ENCODE measurements around the gene FAM3C. TPM values are rescaled to one million over a fixed set of nuclear protein-coding genes. Genes with fewer than 3 reads are reported as not detected.
A peak's percentile ranks its signal among the peaks of the same experiment; 100 is the strongest.

FAM3C gene
- total RNA-seq, 6 experiments from 2014 or later: 54.8 to 85.0 (median 76.6) TPM

DNA sequence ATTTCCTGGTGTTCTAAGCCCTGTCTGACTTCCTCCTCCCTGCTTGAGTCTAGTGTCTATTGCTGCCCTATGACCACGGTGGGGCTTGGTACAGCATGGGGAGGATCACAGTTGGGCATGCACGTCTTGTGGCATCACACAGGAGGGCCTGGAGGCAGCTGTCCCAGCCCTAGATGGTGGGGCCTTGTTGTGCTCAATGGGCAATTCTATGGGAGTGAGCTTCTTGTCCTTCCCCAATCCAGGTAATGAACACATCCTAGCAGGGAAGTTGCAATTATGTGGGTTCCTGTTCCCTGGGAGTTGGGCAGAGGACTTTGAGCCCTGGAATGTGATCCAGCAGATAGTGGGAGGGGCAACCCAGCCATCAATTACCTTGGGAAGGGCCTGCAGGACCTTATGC lies 10.8 kb upstream of the FAM3C start:
- Mint-ChIP-seq H3K4me1 (ENCODE audit: low read depth) (peaks cover 4% of the 10 kb centered on the region), H3K9me3 (no peaks in the 10 kb centered on the region), H3K36me3 (ENCODE audit: low read depth) (no peaks in the 10 kb centered on the region), H3K4me3 (no peak overlapping the region), H3K27ac (no peak overlapping the region), H3K27me3 (ENCODE audit: insufficient read depth) (peaks cover 5% of the 10 kb centered on the region; the same call in 1 of the 2 replicates)
- TF ChIP-seq, protein P1, sequence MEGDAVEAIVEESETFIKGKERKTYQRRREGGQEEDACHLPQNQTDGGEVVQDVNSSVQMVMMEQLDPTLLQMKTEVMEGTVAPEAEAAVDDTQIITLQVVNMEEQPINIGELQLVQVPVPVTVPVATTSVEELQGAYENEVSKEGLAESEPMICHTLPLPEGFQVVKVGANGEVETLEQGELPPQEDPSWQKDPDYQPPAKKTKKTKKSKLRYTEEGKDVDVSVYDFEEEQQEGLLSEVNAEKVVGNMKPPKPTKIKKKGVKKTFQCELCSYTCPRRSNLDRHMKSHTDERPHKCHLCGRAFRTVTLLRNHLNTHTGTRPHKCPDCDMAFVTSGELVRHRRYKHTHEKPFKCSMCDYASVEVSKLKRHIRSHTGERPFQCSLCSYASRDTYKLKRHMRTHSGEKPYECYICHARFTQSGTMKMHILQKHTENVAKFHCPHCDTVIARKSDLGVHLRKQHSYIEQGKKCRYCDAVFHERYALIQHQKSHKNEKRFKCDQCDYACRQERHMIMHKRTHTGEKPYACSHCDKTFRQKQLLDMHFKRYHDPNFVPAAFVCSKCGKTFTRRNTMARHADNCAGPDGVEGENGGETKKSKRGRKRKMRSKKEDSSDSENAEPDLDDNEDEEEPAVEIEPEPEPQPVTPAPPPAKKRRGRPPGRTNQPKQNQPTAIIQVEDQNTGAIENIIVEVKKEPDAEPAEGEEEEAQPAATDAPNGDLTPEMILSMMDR (IDR thresholded peaks at IDR 0.05): no peak
- no peak for DNase-seq

DNA sequence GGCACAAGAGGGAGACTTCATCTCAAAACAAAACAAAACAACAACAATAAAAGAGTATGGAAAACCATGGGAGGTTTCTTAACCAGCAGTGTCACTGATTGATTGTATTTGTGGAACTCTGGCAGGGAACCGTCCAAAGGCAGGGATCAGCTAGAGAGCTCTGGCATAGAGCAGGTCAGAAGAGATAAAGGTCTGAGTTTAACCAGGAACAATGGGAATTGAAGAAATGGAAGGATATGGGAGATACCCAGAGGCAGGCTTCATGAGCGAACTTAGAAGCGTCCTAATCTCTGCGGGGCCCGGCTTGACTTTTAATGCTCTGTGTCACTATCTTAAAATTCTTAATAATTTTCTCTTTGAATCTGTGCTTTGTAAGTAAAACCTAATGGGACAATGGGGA lies 10.4 kb upstream of the FAM3C start:
- peaks cover 3% of the 10 kb centered on the region; the same call in 1 of the 2 replicates for H3K27me3 Mint-ChIP-seq (ENCODE audit: insufficient read depth)
- no peak overlapping the region for H3K27ac Mint-ChIP-seq
- H3K36me3 Mint-ChIP-seq (ENCODE audit: low read depth): no peaks in the 10 kb centered on the region
- no peaks in the 10 kb centered on the region for H3K9me3 Mint-ChIP-seq
- peaks cover 9% of the 10 kb centered on the region for H3K4me1 Mint-ChIP-seq (ENCODE audit: low read depth)
- no peak overlapping the region for H3K4me3 Mint-ChIP-seq
- TF ChIP-seq, protein P1 (IDR thresholded peaks at IDR 0.05): no peak
- no peak for DNase-seq

DNA sequence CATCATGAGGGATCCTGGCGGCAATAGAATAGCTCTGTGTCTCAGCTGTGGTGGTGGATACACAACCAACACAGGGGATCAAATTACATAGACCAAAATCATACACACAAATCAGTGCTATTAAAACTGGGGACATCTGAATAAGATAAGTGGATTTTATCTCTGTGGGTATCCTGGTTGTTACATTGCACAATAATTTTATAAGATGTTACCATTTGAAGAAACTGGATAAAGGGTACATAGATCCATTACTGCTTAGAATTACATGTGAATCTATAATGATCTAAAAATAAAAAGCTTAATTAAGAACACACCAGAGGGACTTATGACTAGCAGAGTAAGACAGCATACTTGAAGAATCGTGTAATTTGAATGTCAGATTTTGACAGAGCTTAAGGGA lies 8.2 kb upstream of the FAM3C start:
- Mint-ChIP-seq H3K9me3 (no peaks in the 10 kb centered on the region), H3K4me1 (ENCODE audit: low read depth) (peaks cover 11% of the 10 kb centered on the region), H3K27ac (no peak overlapping the region), H3K36me3 (ENCODE audit: low read depth) (no peaks in the 10 kb centered on the region), H3K27me3 (ENCODE audit: insufficient read depth) (peaks cover 3% of the 10 kb centered on the region; the same call in 1 of the 2 replicates), H3K4me3 (no peak overlapping the region)
- no peak for DNase-seq
- TF ChIP-seq, protein P1 (IDR thresholded peaks at IDR 0.05): no peak

DNA sequence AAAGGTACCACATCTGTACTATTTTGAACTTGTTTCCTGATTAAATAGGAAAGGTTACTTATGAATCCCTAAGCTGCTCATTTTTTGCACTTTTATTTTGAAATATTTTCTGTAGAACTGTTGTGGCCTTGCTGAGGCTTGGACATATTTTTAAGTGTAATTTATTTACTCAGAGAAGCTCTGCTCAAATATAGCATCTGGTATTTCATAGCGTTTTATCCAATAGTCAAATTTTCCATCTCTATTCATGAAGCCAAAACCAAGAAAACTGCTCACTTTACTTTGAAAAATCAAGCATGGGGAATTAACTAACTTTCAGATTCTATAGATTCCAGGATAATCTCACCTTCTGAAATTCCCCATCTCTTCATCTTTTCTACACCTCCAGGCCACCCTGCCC lies 6.6 kb upstream of the FAM3C start:
- no peak overlapping the region for H3K4me3 Mint-ChIP-seq
- peaks cover 11% of the 10 kb centered on the region for H3K4me1 Mint-ChIP-seq (ENCODE audit: low read depth)
- no peaks in the 10 kb centered on the region for H3K36me3 Mint-ChIP-seq (ENCODE audit: low read depth)
- no peaks in the 10 kb centered on the region for H3K9me3 Mint-ChIP-seq
- no peak overlapping the region for H3K27ac Mint-ChIP-seq
- peaks cover under 1% of the 10 kb centered on the region; the same call in 1 of the 2 replicates for H3K27me3 Mint-ChIP-seq (ENCODE audit: insufficient read depth)
- TF ChIP-seq, protein P1 (IDR thresholded peaks at IDR 0.05): no peak
- no peak for DNase-seq

DNA sequence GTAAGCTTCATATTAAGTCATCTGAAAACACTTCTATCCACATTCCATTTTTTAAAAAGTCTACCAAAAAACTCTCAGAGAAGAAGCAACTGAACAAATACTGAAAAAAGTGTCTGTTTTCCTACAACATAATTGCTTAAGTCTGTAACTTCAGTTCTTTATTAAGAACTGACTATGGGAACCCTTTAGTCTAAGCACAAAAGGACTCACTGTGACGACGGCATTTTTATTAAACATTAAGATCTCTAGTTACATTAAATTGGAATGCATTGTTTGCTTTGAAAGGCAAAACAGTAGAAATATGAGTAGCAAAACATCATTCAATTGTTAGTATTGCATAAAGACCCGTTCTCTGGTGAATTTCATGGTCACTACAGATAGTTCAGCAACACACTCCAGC lies 5.8 kb upstream of the FAM3C start:
- no peak overlapping the region; the same call in 1 of the 2 replicates for H3K27ac Mint-ChIP-seq
- H3K27me3 Mint-ChIP-seq (ENCODE audit: insufficient read depth): no peaks in the 10 kb centered on the region
- H3K4me3 Mint-ChIP-seq: no peak overlapping the region
- TF ChIP-seq, protein P1 (IDR thresholded peaks at IDR 0.05): no peak
- no peaks in the 10 kb centered on the region for H3K9me3 Mint-ChIP-seq
- H3K36me3 Mint-ChIP-seq (ENCODE audit: low read depth): no peaks in the 10 kb centered on the region
- DNase-seq: peak; percentile 3
- H3K4me1 Mint-ChIP-seq (ENCODE audit: low read depth): peaks cover 11% of the 10 kb centered on the region

DNA sequence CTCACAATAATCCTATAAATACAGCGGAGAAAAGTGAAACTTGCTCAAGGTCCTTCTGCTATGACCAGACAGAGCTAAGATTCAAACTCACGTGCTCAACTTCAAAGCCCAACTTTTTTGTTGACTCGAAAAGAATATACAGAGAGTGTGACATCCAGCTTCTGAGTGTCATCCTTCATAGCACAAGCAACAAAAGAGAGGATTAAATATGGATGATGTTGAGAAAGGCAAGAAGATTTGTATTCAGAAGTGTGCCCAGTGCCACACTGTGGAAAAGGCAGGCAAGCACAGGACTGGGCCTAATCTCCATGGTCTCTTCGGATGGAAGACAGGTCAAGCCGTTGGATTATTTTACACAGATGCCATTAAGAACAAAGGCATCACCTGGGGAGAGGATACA lies 2.1 kb upstream of the FAM3C start:
- no peak for DNase-seq
- TF ChIP-seq, protein P1 (IDR thresholded peaks at IDR 0.05): peak; percentile 45
- peaks cover 25% of the 10 kb centered on the region for H3K4me1 Mint-ChIP-seq (ENCODE audit: low read depth)
- no peaks in the 10 kb centered on the region for H3K27me3 Mint-ChIP-seq (ENCODE audit: insufficient read depth)
- no peaks in the 10 kb centered on the region for H3K36me3 Mint-ChIP-seq (ENCODE audit: low read depth)
- no peaks in the 10 kb centered on the region for H3K9me3 Mint-ChIP-seq
- H3K27ac Mint-ChIP-seq: no peak overlapping the region
- H3K4me3 Mint-ChIP-seq: no peak overlapping the region

Measured in HFFc6 (cell line).